Temporal lobe (tissue), 2 donors: Measurements from ENCODE around the gene IFT80. TPM values are rescaled to one million over a fixed set of nuclear protein-coding genes. Genes with fewer than 3 reads are reported as not detected.

Source experiments
- small RNA-seq: library from RNA; depleted of rRNA; stranded (forward); fragments of <200 nt; gene quantifications from one replicate; pipeline ENCODE3, GENCODE V24; 2014; ENCODE audit warnings: low replicate concordance
- total RNA-seq: library from RNA; depleted of rRNA; stranded (reverse); fragments of >200 nt; gene quantifications from one replicate; pipeline ENCODE4 v1.2.3, GENCODE V29; 2014

The IFT80 gene
- total RNA-seq, 1 donor from 2014 or later: 55.3 TPM

Small RNAs within 50 kb of the gene (small RNA-seq; reads per million reads assigned to genes)
- gene MIR15B: 141 reads per million, percentile 97 among the genes with 10 or more reads in this experiment
- gene MIR16-2: 19.1 reads per million, percentile 95 among the genes with 10 or more reads in this experiment

Other genes with a start within 250 kb of the IFT80 start
- gene C3orf80, start 173.8 kb downstream of the IFT80 start, total RNA-seq: 9.6 TPM
- 32.0 TPM for gene SMC4, start 425 bp upstream of the IFT80 start, total RNA-seq
- gene TRIM59, start 50.6 kb upstream of the IFT80 start, total RNA-seq: 6.6 TPM
- 29.0 TPM for gene KPNA4, start 166.3 kb upstream of the IFT80 start, total RNA-seq